Ascending aorta (tissue), 2 donors: ENCODE measurements around the gene ZMIZ1. TPM values are rescaled to one million over a fixed set of nuclear protein-coding genes. Genes with fewer than 3 reads are reported as not detected.

ENCODE experiments used
- DNase-seq, 2 donors: peaks; one replicate each; pipeline ENCODE4 v3.0.0-alpha.2; 2019; ENCODE audit warnings: low spot score in 2 of 2
- H3K27ac ChIP-seq, 2 donors: fragments of 200-600 bp; sonication (generic); one replicate each; pipeline ENCODE4 v1.5.1; 2016 to 2017; ENCODE audit warnings: mild to moderate bottlenecking in 1 of 2
- H3K27me3 ChIP-seq: fragments of 200-600 bp; sonication (generic); one replicate; pipeline ENCODE4 v1.5.1; 2017
- H3K36me3 ChIP-seq, 2 donors: fragments of 200-600 bp; sonication (generic); one replicate each; pipeline ENCODE4 v1.5.1; 2016
- H3K4me1 ChIP-seq, 2 donors: fragments of 200-600 bp; sonication (generic); one replicate each; pipeline ENCODE4 v1.5.1; 2016 to 2017; ENCODE audit warnings: mild to moderate bottlenecking in 1 of 2
- H3K4me3 ChIP-seq, 2 donors: fragments of 200-600 bp; sonication (generic); one replicate each; pipeline ENCODE4 v1.5.1; 2016 to 2017; ENCODE audit warnings: mild to moderate bottlenecking in 1 of 2
- H3K9me3 ChIP-seq, 2 donors: fragments of 200-600 bp; sonication (generic); one replicate each; pipeline ENCODE4 v1.5.1; 2016
- CTCF ChIP-seq, 3 experiments: fragments of 200-600 bp in 2 of 3; fragments of 450-650 bp in 1 of 3; sonication (generic) in 2 of 3; IDR thresholded peaks; one replicate each; pipeline ENCODE4 v1.5.1; 2016 to 2019; ENCODE audit warnings: antibody characterized with exemption in 3 of 3, mild to moderate bottlenecking in 1 of 3, moderate library complexity in 1 of 3
- intact Hi-C: fragments of 100-400 bp; cut with DNase I; formaldehyde crosslinking; loops from one replicate; pipeline ENCODE4 v1.15.1; 2023
- total RNA-seq: library from RNA; depleted of rRNA; stranded (reverse); fragments of >200 nt; gene quantifications from one replicate; pipeline ENCODE4 v1.1.0, GENCODE V29; 2016

The ZMIZ1 gene
- total RNA-seq, 1 donor from 2014 or later: 96.2 TPM

GRCh38 chr10:79247373-79248137, 178.8 kb downstream of the ZMIZ1 start:
- no peak for TF ChIP-seq CTCF (IDR thresholded peaks at IDR 0.05)
- no peaks in the 10 kb centered on the region for H3K9me3 ChIP-seq
- no peak for DNase-seq
- peak overlapping the region in 1 of 2 donors; percentile 11 for H3K4me3 ChIP-seq
- intact Hi-C loops: loop anchor here (2.0 to 10.0 kb wide), 4 partner anchors 51 to 197 kb away; partner anchors contain the start of gene ZCCHC24
- no peaks in the 10 kb centered on the region for H3K36me3 ChIP-seq
- H3K27ac ChIP-seq: peak overlapping the region; percentile 96 to 99
- H3K27me3 ChIP-seq: no peaks in the 10 kb centered on the region
- peaks cover 40 to 69% of the 10 kb centered on the region in 2 donors for H3K4me1 ChIP-seq

- H3K9me3 ChIP-seq: no peaks in the 10 kb centered on the region
- peaks cover 40 to 67% of the 10 kb centered on the region in 2 donors for H3K4me1 ChIP-seq
- DNase-seq: peak; percentile 62 to 84
- TF ChIP-seq CTCF (IDR thresholded peaks at IDR 0.05): no peak
- H3K4me3 ChIP-seq: no peak overlapping the region
- intact Hi-C loops: loop anchor here (5.0 to 10.0 kb wide), 3 partner anchors 91 to 196 kb away; partner anchors contain the start of gene ZCCHC24
- H3K27ac ChIP-seq: peak overlapping the region; percentile 96 to 99
- H3K36me3 ChIP-seq: no peaks in the 10 kb centered on the region
- H3K27me3 ChIP-seq: no peaks in the 10 kb centered on the region
These were observed 179.8 kb downstream of the ZMIZ1 start for GRCh38 chr10:79248341-79249185.

GRCh38 chr10:79249186-79250121, 180.7 kb downstream of the ZMIZ1 start:
- no peaks in the 10 kb centered on the region for H3K27me3 ChIP-seq
- peaks cover 39 to 58% of the 10 kb centered on the region in 2 donors for H3K4me1 ChIP-seq
- H3K36me3 ChIP-seq: no peaks in the 10 kb centered on the region
- H3K4me3 ChIP-seq: no peak overlapping the region
- H3K27ac ChIP-seq: peak overlapping the region; percentile 96 to 99
- TF ChIP-seq CTCF (IDR thresholded peaks at IDR 0.05): no peak
- intact Hi-C loops: loop anchor here (5.0 to 10.0 kb wide), 3 partner anchors 92 to 195 kb away; partner anchors contain the start of gene ZCCHC24
- DNase-seq: no peak
- no peaks in the 10 kb centered on the region for H3K9me3 ChIP-seq

GRCh38 chr10:79250259-79250658, 181.5 kb downstream of the ZMIZ1 start:
- no peaks in the 10 kb centered on the region for H3K36me3 ChIP-seq
- DNase-seq: peak in 1 of 2 donors; percentile 79
- H3K4me1 ChIP-seq: peaks cover 32 to 50% of the 10 kb centered on the region in 2 donors
- peak overlapping the region; percentile 62 to 96 for H3K27ac ChIP-seq
- no peak for TF ChIP-seq CTCF (IDR thresholded peaks at IDR 0.05)
- intact Hi-C loops: no loop called here
- no peaks in the 10 kb centered on the region for H3K9me3 ChIP-seq
- no peak overlapping the region for H3K4me3 ChIP-seq
- H3K27me3 ChIP-seq: no peaks in the 10 kb centered on the region

GRCh38 chr10:79252450-79252849, 183.7 kb downstream of the ZMIZ1 start:
- no peaks in the 10 kb centered on the region for H3K27me3 ChIP-seq
- peaks cover 15 to 28% of the 10 kb centered on the region in 2 donors for H3K4me1 ChIP-seq
- intact Hi-C loops: no loop called here
- no peak for DNase-seq
- no peak overlapping the region for H3K27ac ChIP-seq
- no peaks in the 10 kb centered on the region for H3K9me3 ChIP-seq
- H3K36me3 ChIP-seq: no peaks in the 10 kb centered on the region
- H3K4me3 ChIP-seq: no peak overlapping the region
- TF ChIP-seq CTCF (IDR thresholded peaks at IDR 0.05): no peak
